Activated CD4-positive, alpha-beta memory T cell treated with anti-CD3 and anti-CD28 coated beads, Interleukin-2, amount 10 ng/mL, durations not matched to agents 7 days and 5 days (primary cell): ENCODE data around the gene THRB. TPM values are rescaled to one million over a fixed set of nuclear protein-coding genes. Genes with fewer than 3 reads are reported as not detected.

Source experiments
- CTCF ChIA-PET: fragments of 350-600 bp; sonication (Branson Sonifier 250); formaldehyde crosslinking; loops from one replicate; lab custom pipeline; 2021; ENCODE audit warnings: antibody characterized with exemption, inconsistent platforms; lab: Charles Lee
- POLR2A ChIA-PET: fragments of 350-600 bp; sonication (Branson Sonifier 250); formaldehyde crosslinking; loops from one replicate; lab custom pipeline; 2021; ENCODE audit warnings: antibody characterized with exemption; lab: Charles Lee
- DNase-seq: peaks from one replicate; pipeline ENCODE4 v3.0.0-alpha.2; 2020
- H3K27ac Mint-ChIP-seq: one replicate; pipeline ENCODE4 v1.8.0; 2021; ENCODE audit warnings: mild to moderate bottlenecking, mixed read lengths
- H3K27me3 Mint-ChIP-seq: one replicate; pipeline ENCODE4 v1.8.0; 2021; ENCODE audit warnings: mixed read lengths
- H3K36me3 Mint-ChIP-seq: one replicate; pipeline ENCODE4 v1.8.0; 2021; ENCODE audit warnings: low read depth, mixed read lengths
- H3K4me1 Mint-ChIP-seq: one replicate; pipeline ENCODE4 v1.8.0; 2021; ENCODE audit warnings: mixed read lengths
- H3K4me3 Mint-ChIP-seq: one replicate; pipeline ENCODE4 v1.8.0; 2021; ENCODE audit warnings: mild to moderate bottlenecking, mixed read lengths
- H3K9me3 Mint-ChIP-seq: one replicate; pipeline ENCODE4 v1.8.0; 2021; ENCODE audit warnings: mixed read lengths
- total RNA-seq, 2 experiments: library from RNA; stranded (reverse); gene quantifications; one replicate each; pipeline ENCODE4 v1.2.3, GENCODE V29; 2021

Gene THRB
- total RNA-seq, 2 experiments from 2014 or later: not detected

DNA sequence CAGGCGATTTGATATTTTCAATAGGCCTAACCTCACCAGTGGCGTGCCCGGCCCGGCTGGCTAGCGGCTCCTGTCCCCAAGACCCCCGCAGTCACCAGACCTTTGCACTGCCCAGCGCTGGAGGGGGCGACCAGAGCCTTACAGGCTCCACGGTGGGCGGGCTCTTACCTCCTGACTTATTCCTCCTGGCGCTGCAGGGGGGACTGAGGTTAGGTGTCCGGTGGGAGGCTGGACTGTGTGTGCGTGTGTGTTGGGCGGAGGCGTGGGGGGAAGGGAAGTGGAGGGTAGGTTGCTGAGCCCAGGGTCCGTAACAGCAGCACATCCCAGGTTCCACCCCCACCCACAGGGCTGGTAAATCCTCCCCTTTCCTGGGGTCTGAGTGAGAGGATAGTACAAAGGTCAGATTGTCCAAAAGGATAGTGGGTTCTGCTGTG lies 27.5 kb upstream of the THRB start:
- no peak overlapping the region for H3K27ac Mint-ChIP-seq
- no peaks in the 10 kb centered on the region for H3K9me3 Mint-ChIP-seq
- peaks cover 3% of the 10 kb centered on the region for H3K36me3 Mint-ChIP-seq
- H3K27me3 Mint-ChIP-seq: peaks cover 31% of the 10 kb centered on the region
- H3K4me1 Mint-ChIP-seq: no peaks in the 10 kb centered on the region
- ChIA-PET POLR2A (no interaction called here), CTCF (no interaction called here)
- H3K4me3 Mint-ChIP-seq: no peak overlapping the region
- DNase-seq: no peak

DNA sequence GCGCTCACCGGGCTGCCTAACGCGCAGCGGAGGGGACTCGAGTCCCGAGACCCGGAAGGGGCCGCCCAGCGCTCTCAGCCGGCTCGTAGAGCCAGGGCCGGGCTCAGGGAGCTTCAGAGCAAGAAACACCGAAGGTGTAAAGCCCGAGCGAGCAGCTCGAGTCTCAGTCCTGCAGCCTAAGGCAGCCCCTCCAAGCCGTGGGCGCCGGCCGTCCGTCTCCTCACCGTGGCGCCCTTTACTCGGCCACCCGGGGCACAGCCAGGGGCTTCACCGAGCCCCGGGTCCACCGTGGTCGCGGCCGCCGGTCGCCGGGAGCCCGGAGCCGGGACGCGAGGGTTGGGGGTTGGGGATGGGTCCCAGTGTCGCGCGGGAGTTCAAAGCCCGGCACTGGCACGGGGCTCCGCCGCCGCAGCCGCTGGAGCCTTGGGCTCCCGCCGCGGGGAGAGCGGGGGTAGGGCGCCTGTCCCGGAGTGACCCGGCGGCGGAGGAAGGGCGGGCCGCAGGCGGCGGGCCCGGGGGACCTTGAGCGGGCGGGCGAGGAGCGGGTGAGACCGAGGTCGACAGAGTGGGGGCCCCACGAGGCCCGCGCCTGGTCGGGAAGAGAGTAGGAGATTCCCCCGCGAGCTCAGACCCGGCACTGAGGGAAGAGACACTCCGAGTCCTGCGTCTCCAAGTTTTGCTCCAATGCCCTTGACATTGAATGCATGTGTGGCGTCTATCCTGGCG lies 26.9 kb upstream of the THRB start:
- Mint-ChIP-seq H3K4me1 (no peaks in the 10 kb centered on the region), H3K9me3 (no peaks in the 10 kb centered on the region), H3K27me3 (peaks cover 32% of the 10 kb centered on the region), H3K27ac (no peak overlapping the region), H3K36me3 (peaks cover 3% of the 10 kb centered on the region), H3K4me3 (no peak overlapping the region)
- CTCF ChIA-PET: no interaction called here
- POLR2A ChIA-PET: no interaction called here
- no peak for DNase-seq

GRCh38 chr3:24520976-24521419 lies 26.3 kb upstream of the THRB start:
- H3K36me3 Mint-ChIP-seq: peaks cover 3% of the 10 kb centered on the region
- no peak for DNase-seq
- H3K27me3 Mint-ChIP-seq: peaks cover 34% of the 10 kb centered on the region
- POLR2A ChIA-PET: no interaction called here
- no peaks in the 10 kb centered on the region for H3K4me1 Mint-ChIP-seq
- no peak overlapping the region for H3K4me3 Mint-ChIP-seq
- no peak overlapping the region for H3K27ac Mint-ChIP-seq
- H3K9me3 Mint-ChIP-seq: no peaks in the 10 kb centered on the region
- CTCF ChIA-PET: no interaction called here

DNA sequence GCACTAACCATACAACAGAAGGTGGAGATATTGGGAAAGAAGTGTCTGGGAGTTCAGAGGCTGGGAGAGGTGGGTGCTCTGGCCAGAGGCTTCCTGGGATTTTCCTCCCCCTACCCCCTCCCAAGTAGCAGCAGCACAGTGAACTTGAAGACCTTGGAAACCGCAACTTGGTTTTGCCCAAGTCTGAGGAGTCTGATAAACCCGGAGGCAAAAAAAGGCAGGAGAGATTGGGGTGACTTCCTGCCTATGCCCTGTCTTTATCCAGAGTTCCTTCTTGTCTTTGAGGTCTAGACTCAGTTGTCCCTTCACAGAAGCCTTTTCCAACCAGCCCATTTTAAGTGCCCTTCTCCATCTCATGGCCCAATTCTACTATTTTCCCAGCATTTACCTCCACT lies 25.4 kb upstream of the THRB start:
- POLR2A ChIA-PET: no interaction called here
- H3K27ac Mint-ChIP-seq: no peak overlapping the region
- peaks cover 3% of the 10 kb centered on the region for H3K36me3 Mint-ChIP-seq
- H3K4me3 Mint-ChIP-seq: no peak overlapping the region
- CTCF ChIA-PET: no interaction called here
- no peak for DNase-seq
- H3K27me3 Mint-ChIP-seq: peaks cover 34% of the 10 kb centered on the region
- H3K4me1 Mint-ChIP-seq: no peaks in the 10 kb centered on the region
- no peaks in the 10 kb centered on the region for H3K9me3 Mint-ChIP-seq

DNA sequence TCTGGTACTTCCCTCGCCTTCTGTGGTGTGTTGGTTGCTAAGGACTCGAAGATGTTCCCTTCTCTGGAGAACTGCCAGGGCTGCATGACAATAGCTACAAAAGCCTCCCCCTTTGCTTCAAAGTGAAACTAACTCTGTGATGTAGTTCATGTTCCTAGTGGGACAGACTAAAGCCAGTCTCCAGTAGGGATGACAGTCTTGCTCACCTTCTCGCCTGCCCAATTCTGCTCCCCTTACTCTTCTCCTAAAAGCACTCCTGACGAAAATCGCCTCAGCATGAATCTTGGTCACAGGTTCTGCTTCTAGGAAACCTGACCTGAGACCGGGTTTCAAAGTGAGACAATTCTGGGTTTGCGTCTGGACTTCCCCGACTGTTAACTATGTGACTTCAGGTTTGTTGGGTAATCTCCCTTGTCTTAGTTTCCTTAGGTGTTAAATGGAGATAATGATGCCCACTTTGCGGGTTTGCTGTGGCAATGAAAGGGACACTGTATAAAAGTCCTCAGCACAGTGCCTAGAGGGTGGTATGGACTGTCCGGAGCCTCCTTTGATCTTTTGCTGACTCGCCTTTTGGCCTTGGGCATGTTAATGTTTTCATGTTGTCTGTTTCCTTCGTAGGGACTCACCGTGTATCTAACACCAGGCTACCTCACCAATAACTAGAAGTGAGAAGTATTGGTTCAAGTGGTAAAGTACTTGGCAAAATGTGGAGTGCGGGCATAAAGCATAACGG lies 24.9 kb upstream of the THRB start:
- POLR2A ChIA-PET: no interaction called here
- no peaks in the 10 kb centered on the region for H3K9me3 Mint-ChIP-seq

GRCh38 chr3:24518990-24519367 lies 24.3 kb upstream of the THRB start:
- peaks cover 32% of the 10 kb centered on the region for H3K27me3 Mint-ChIP-seq
- H3K4me1 Mint-ChIP-seq: no peaks in the 10 kb centered on the region
- CTCF ChIA-PET: no interaction called here
- no peaks in the 10 kb centered on the region for H3K9me3 Mint-ChIP-seq
- DNase-seq: no peak
- POLR2A ChIA-PET: no interaction called here
- H3K36me3 Mint-ChIP-seq: peaks cover 3% of the 10 kb centered on the region
- H3K27ac Mint-ChIP-seq: no peak overlapping the region
- no peak overlapping the region for H3K4me3 Mint-ChIP-seq

More for the DNA sequence above, 24.9 kb upstream of the THRB start:
- peaks cover 3% of the 10 kb centered on the region for H3K36me3 Mint-ChIP-seq
- H3K27ac Mint-ChIP-seq: no peak overlapping the region
- no peaks in the 10 kb centered on the region for H3K4me1 Mint-ChIP-seq
- peaks cover 34% of the 10 kb centered on the region for H3K27me3 Mint-ChIP-seq
- DNase-seq: no peak
- CTCF ChIA-PET: no interaction called here
- no peak overlapping the region for H3K4me3 Mint-ChIP-seq

DNA sequence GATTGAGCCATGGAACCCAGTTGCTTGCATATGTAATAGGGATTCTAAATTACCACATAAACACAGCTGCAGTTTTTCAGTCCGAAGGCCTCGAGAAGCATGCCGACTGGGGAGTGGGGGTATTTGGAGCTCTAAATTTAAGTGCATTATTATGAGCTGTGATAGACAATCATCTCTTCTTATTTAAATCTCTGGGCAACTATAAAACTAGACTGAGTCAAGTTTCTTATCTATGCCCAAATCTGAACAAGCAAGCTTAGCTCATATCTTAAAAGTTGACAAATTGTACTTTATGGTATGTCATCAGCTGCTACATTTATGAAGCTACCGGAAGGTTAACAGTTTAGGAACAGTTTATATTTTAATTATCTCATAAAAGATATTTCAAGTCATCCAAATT lies 19.5 kb upstream of the THRB start:
- no peak for DNase-seq
- H3K9me3 Mint-ChIP-seq: peaks cover 3% of the 10 kb centered on the region
- ChIA-PET POLR2A (no interaction called here), CTCF (no interaction called here)
- peaks cover 3% of the 10 kb centered on the region for H3K27me3 Mint-ChIP-seq
- H3K4me1 Mint-ChIP-seq: no peaks in the 10 kb centered on the region
- no peaks in the 10 kb centered on the region for H3K36me3 Mint-ChIP-seq
- H3K4me3 Mint-ChIP-seq: no peak overlapping the region
- no peak overlapping the region for H3K27ac Mint-ChIP-seq

DNA sequence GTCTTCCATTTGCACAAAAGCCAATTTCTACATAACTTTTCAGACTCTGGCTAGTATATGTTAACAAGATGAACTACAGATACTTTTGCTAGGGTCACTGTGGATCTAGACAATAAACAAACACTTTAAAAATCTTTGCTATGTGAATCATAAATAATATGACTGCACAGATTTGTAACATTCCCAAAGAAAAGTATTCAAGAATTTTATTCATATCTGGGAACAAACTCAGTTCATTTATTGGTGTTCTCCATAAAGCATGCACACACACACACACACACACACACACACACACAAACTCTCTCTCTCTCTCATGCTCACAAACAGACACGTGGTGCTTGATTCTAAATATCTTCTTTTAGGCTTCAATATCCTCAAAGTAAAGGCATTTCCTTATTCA lies 18.8 kb upstream of the THRB start:
- CTCF ChIA-PET: no interaction called here
- Mint-ChIP-seq H3K9me3 (peaks cover 3% of the 10 kb centered on the region), H3K4me3 (no peak overlapping the region), H3K4me1 (no peaks in the 10 kb centered on the region), H3K36me3 (no peaks in the 10 kb centered on the region), H3K27me3 (peaks cover 3% of the 10 kb centered on the region), H3K27ac (no peak overlapping the region)
- POLR2A ChIA-PET: no interaction called here
- no peak for DNase-seq

- CTCF ChIA-PET: no interaction called here
- POLR2A ChIA-PET: no interaction called here
These were observed 18.0 kb upstream of the THRB start for GRCh38 chr3:24512564-24513197.

GRCh38 chr3:24510030-24510648 lies 15.5 kb upstream of the THRB start:
- no peak for DNase-seq
- Mint-ChIP-seq H3K4me3 (no peak overlapping the region), H3K27ac (no peak overlapping the region), H3K27me3 (no peaks in the 10 kb centered on the region), H3K36me3 (no peaks in the 10 kb centered on the region), H3K9me3 (peaks cover 3% of the 10 kb centered on the region), H3K4me1 (no peaks in the 10 kb centered on the region)
- POLR2A ChIA-PET: no interaction called here
- CTCF ChIA-PET: no interaction called here

More at GRCh38 chr3:24512564-24513197, 18.0 kb upstream of the THRB start:
- Mint-ChIP-seq H3K4me1 (no peaks in the 10 kb centered on the region), H3K36me3 (no peaks in the 10 kb centered on the region), H3K27me3 (peaks cover 3% of the 10 kb centered on the region), H3K9me3 (peaks cover 3% of the 10 kb centered on the region), H3K4me3 (no peak overlapping the region), H3K27ac (no peak overlapping the region)
- no peak for DNase-seq

DNA sequence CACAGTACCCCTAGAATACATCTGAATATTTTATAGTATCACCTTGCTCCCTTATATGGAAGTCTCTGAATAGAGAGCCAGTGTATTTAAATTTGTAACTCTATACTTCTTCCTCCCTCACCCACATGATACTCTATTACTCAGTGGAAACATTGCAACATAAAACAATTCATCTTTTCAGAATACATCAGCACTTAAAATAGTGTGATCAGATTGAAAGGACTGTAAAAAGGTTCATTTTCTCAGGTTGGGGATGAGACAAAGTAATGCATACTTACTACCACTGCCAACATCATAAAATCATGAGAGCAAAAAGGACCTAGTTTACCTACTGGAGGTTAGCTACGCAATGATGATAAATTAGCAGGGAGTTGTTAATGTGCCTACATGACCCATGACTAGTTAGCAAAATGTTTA lies 13.8 kb upstream of the THRB start:
- no peak for DNase-seq
- Mint-ChIP-seq H3K27me3 (no peaks in the 10 kb centered on the region), H3K4me1 (no peaks in the 10 kb centered on the region), H3K4me3 (no peak overlapping the region), H3K36me3 (no peaks in the 10 kb centered on the region), H3K9me3 (peaks cover 3% of the 10 kb centered on the region), H3K27ac (no peak overlapping the region)
- POLR2A ChIA-PET: no interaction called here
- CTCF ChIA-PET: no interaction called here

DNA sequence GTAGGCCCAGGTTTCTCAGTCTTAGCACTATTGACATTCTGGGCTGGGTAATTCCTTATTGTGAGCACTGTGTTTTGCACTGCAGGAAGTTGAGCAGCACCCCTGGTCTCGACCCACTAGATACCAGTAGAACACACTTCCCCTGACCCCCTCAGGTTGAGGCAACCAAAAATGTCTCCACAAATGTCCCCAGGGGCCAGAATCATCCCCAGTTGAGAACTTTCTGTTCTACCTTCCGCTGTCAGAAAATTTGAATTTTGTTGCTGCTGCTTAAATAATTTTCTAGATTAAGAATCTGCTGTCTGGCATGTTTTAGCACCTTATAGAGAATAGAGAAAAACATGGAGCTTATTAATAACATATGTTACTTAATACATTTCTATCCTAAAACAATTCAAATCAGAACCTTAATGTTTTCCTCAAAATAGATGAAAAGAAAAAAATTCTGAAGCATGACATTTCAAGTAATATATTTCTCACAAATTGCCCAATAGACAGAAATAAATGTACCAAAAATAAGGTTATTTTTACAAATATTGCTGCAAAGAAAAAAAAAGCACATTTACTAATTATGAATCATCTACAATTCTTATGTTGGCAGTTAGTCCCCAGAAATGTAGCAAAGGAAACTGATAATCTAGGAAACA lies 13.2 kb upstream of the THRB start:
- no peak overlapping the region for H3K4me3 Mint-ChIP-seq
- ChIA-PET POLR2A (no interaction called here), CTCF (no interaction called here)
- H3K36me3 Mint-ChIP-seq: no peaks in the 10 kb centered on the region
- no peaks in the 10 kb centered on the region for H3K27me3 Mint-ChIP-seq
- H3K9me3 Mint-ChIP-seq: peaks cover 3% of the 10 kb centered on the region
- H3K27ac Mint-ChIP-seq: no peak overlapping the region
- H3K4me1 Mint-ChIP-seq: no peaks in the 10 kb centered on the region
- no peak for DNase-seq
